Mammary epithelial cell (primary cell): Measurements from ENCODE around the gene TMEM106C.

Source experiments
- EZH2 ChIP-seq: IDR thresholded peaks from 2 replicates; pipeline ENCODE4 v1.6.1; 2012; ENCODE audit warnings: low read length, inconsistent platforms, borderline replicate concordance
- TF ChIP-seq, protein P1 (sequence below), 2 donors: IDR thresholded peaks in 1 of 2; conservative IDR thresholded peaks in 1 of 2; 2 replicates each; pipeline ENCODE4 v1.5.1; 2011 to 2012; ENCODE audit warnings: inconsistent platforms in 2 of 2, low read length in 2 of 2, mild to moderate bottlenecking in 2 of 2, control low read depth in 1 of 2, low read depth in 1 of 2; ENCODE audit not compliant: insufficient read depth in 1 of 2; ENCODE audit errors: extremely low read depth in 1 of 2

GRCh38 chr12:47965581-47965980 is 2.2 kb downstream of the TMEM106C start:
- TF ChIP-seq, protein P1, sequence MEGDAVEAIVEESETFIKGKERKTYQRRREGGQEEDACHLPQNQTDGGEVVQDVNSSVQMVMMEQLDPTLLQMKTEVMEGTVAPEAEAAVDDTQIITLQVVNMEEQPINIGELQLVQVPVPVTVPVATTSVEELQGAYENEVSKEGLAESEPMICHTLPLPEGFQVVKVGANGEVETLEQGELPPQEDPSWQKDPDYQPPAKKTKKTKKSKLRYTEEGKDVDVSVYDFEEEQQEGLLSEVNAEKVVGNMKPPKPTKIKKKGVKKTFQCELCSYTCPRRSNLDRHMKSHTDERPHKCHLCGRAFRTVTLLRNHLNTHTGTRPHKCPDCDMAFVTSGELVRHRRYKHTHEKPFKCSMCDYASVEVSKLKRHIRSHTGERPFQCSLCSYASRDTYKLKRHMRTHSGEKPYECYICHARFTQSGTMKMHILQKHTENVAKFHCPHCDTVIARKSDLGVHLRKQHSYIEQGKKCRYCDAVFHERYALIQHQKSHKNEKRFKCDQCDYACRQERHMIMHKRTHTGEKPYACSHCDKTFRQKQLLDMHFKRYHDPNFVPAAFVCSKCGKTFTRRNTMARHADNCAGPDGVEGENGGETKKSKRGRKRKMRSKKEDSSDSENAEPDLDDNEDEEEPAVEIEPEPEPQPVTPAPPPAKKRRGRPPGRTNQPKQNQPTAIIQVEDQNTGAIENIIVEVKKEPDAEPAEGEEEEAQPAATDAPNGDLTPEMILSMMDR (conservative IDR thresholded peaks at IDR 0.05 in 1 of 2, IDR thresholded peaks at IDR 0.05 in 1 of 2; ENCODE audit: extremely low read depth in 1 of 2, insufficient read depth in 1 of 2, low read depth in 1 of 2, low read length in 2 of 2), result no peak
- no peak for TF ChIP-seq EZH2
